ENCODE data around the gene CTBP1.

- TF ChIP-seq CTCF (IDR thresholded peaks at IDR 0.05; ENCODE audit: low read depth, low read length) (no peak), EZH2phosphoT487 (IDR thresholded peaks at IDR 0.05; ENCODE audit: low read depth) (no peak)
Observed at GRCh38 chr4:1237981-1238675, 10.8 kb downstream of the CTBP1 start.
